K562 (cell line): ENCODE data around the gene SPATA31C2. TPM values are rescaled to one million over a fixed set of nuclear protein-coding genes. Genes with fewer than 3 reads are reported as not detected.

Experiments
- ATAC-seq: fragments of 200-7000 bp; cut with Tn5 transposase; 3 replicates; pipeline ENCODE4 v1.9.1; 2020; ENCODE audit warnings: moderate library complexity
- BruUV-seq: library from RNA; stranded (reverse); fragments of 400-500 nt; replicated peaks from 2 replicates; lab custom pipeline; 2021; lab: Mats Ljungman, UMichigan
- CTCF ChIA-PET: fragments of 300-600 bp; formaldehyde crosslinking; extraction: SDS; loops from one replicate; lab custom pipeline; 2021; ENCODE audit warnings: low intra/inter-chr PET ratio; lab: Yijun Ruan, JAX
- POLR2A ChIA-PET: fragments of 300-600, 350-650 bp; sonication (Branson Sonifier 250); formaldehyde crosslinking; extraction: SDS; loops from one replicate; lab custom pipeline; 2021; ENCODE audit warnings: antibody characterized with exemption, inconsistent platforms; lab: Yijun Ruan, JAX
- DNase-seq, 4 experiments: peaks; one replicate each; pipeline versions ENCODE4 v3.0.0 to v3.0.0-alpha.2; 2011 to 2018; ENCODE audit warnings: low spot score in 3 of 4, mixed read lengths in 3 of 4; ENCODE audit errors: extremely low read depth in 1 of 4
- FAIRE-seq: peaks from 2 replicates; lab custom pipeline; 2011; peaks lifted over from hg19 to GRCh38; lab: Jason Lieb, UNC
- H2AFZ ChIP-seq: 2 replicates; pipeline ENCODE4 v1.6.0; 2011; ENCODE audit warnings: low read depth, low read length, control low read depth, inconsistent platforms
- H3K27ac ChIP-seq: fragments of 200-600 bp; 3 replicates; pipeline ENCODE4 v1.8.0; 2011; ENCODE audit warnings: low read depth, mild to moderate bottlenecking, control low read depth, inconsistent platforms, low read length, moderate library complexity, mixed read lengths; ENCODE audit errors: extremely low read depth
- H3K27me3 ChIP-seq, 2 experiments: fragments of 300-600 bp in 1 of 2; 2 replicates in 1 of 2; 3 replicates in 1 of 2; pipeline versions ENCODE4 v1.6.0 to v1.8.0; 2011; ENCODE audit warnings: inconsistent platforms in 2 of 2, low read length in 2 of 2, mild to moderate bottlenecking in 1 of 2, mixed read lengths in 1 of 2, moderate library complexity in 1 of 2; ENCODE audit not compliant: control insufficient read depth in 2 of 2, insufficient read depth in 2 of 2
- H3K36me3 ChIP-seq: fragments of 300-600 bp; 3 replicates; pipeline ENCODE4 v1.8.0; 2011; ENCODE audit warnings: mild to moderate bottlenecking, low read length, inconsistent platforms; ENCODE audit not compliant: control insufficient read depth, insufficient read depth
- H3K4me1 ChIP-seq, 2 experiments: fragments of 200-600 bp in 1 of 2; replicated peaks in 1 of 2; 2 replicates in 1 of 2; 3 replicates in 1 of 2; pipeline versions ENCODE4 v1.5.1 to v1.8.0; 2011; ENCODE audit warnings: inconsistent platforms in 2 of 2, low read length in 2 of 2, mild to moderate bottlenecking in 1 of 2, mixed read lengths in 1 of 2, moderate library complexity in 1 of 2; ENCODE audit not compliant: control insufficient read depth in 2 of 2, insufficient read depth in 2 of 2
- H3K4me2 ChIP-seq: 2 replicates; pipeline ENCODE4 v1.6.1; 2011; ENCODE audit warnings: low read length, control low read depth, inconsistent platforms, mixed read lengths; ENCODE audit not compliant: insufficient read depth
- H3K4me3 ChIP-seq: fragments of 200-600 bp; sonication (generic), shearing (Covaris generic); 2 replicates; pipeline ENCODE4 v1.5.1; 2016; ENCODE audit warnings: control low read depth, inconsistent platforms
- H3K79me2 ChIP-seq: fragments of 200-600 bp; 3 replicates; pipeline ENCODE4 v1.8.0; 2011; ENCODE audit warnings: low read length, inconsistent platforms; ENCODE audit not compliant: control insufficient read depth, insufficient read depth
- H3K9ac ChIP-seq, 2 experiments: 2 replicates each; pipeline versions ENCODE4 v1.6.0 to v1.6.1; 2011; ENCODE audit warnings: low read depth in 2 of 2, low read length in 2 of 2, control low read depth in 1 of 2, inconsistent platforms in 1 of 2, mild to moderate bottlenecking in 1 of 2, mixed read lengths in 1 of 2; ENCODE audit not compliant: insufficient read depth in 1 of 2
- H3K9me1 ChIP-seq: one replicate; pipeline ENCODE4 v1.6.0; 2011; ENCODE audit warnings: inconsistent platforms, mild to moderate bottlenecking, low read length, moderate library complexity; ENCODE audit not compliant: control insufficient read depth, insufficient read depth
- H3K9me3 ChIP-seq: replicated peaks from 2 replicates; pipeline ENCODE4 v1.5.1; 2011; ENCODE audit warnings: low read depth, low read length, inconsistent platforms; ENCODE audit not compliant: control insufficient read depth, insufficient read depth
- H4K20me1 ChIP-seq: replicated peaks from 2 replicates; pipeline ENCODE4 v1.6.1; 2011; ENCODE audit warnings: low read length, inconsistent platforms, mixed read lengths; ENCODE audit not compliant: control insufficient read depth, insufficient read depth
- FUS ChIP-seq: fragments of 200-400 bp; formaldehyde crosslinking; optimal IDR thresholded peaks from 2 replicates; pipeline ENCODE3; 2017; ENCODE audit warnings: low read depth, low read length
- HNRNPLL ChIP-seq: fragments of 200-400 bp; formaldehyde crosslinking; IDR thresholded peaks from 2 replicates; pipeline ENCODE4 v1.6.1; 2017; ENCODE audit warnings: low read length, low read depth, mild to moderate bottlenecking; ENCODE audit not compliant: poor library complexity, severe bottlenecking
- MED1 ChIP-seq: sonication (generic); formaldehyde crosslinking; IDR thresholded peaks from 2 replicates; pipeline ENCODE4 v1.8.1; 2023; ENCODE audit warnings: missing genetic modification reagents, borderline replicate concordance
- NFIC ChIP-seq: fragments of 450-650 bp; IDR thresholded peaks from 2 replicates; pipeline ENCODE4 v1.6.1; 2017; ENCODE audit warnings: mild to moderate bottlenecking, inconsistent platforms
- PHF20 ChIP-seq: fragments of 450-650 bp; IDR thresholded peaks from 2 replicates; pipeline ENCODE4 v1.6.1; 2018; ENCODE audit not compliant: partially characterized antibody
- RFX7 ChIP-seq: fragments of 250-450 bp; sonication (Bioruptor Pico); IDR thresholded peaks from 2 replicates; pipeline ENCODE4 v1.5.1; 2021; ENCODE audit warnings: mild to moderate bottlenecking
- ZNF146 ChIP-seq: IDR thresholded peaks from one replicate; pipeline ENCODE4 v1.6.1; 2018; ENCODE audit warnings: missing compliant biosample characterization; ENCODE audit not compliant: unreplicated experiment
- ZNF277 ChIP-seq: fragments of 250-450 bp; sonication (Bioruptor Pico); IDR thresholded peaks from 2 replicates; pipeline ENCODE4 v1.8.0; 2022; ENCODE audit warnings: inconsistent platforms, mild to moderate bottlenecking, moderate library complexity, borderline replicate concordance
- ZNF280A ChIP-seq: fragments of 450-650 bp; IDR thresholded peaks from 2 replicates; pipeline ENCODE4 v1.6.1; 2018; ENCODE audit warnings: mild to moderate bottlenecking, low read depth; ENCODE audit not compliant: partially characterized antibody
- ZNF316 ChIP-seq: fragments of 450-650 bp; IDR thresholded peaks from 2 replicates; pipeline ENCODE4 v1.6.1; 2016
- WGBS: fragments of 100-300 bp; shearing (Covaris generic); methylation state at CpG from one replicate; pipeline ENCODE4 v1.1.6; 2016; ENCODE audit warnings: low coverage, mixed read lengths; ENCODE audit not compliant: insufficient coverage; ENCODE audit errors: missing lambda C conversion rate; 5-methylcytosine and 5-hydroxymethylcytosine counted together
- in situ Hi-C: fragments of 300-500 bp; cut with MboI; formaldehyde crosslinking; loops from 4 replicates; pipeline ENCODE4 v1.15.0; 2018; ENCODE audit warnings: inconsistent platforms, mixed read lengths
- intact Hi-C: fragments of 100-400 bp; cut with micrococcal nuclease; formaldehyde crosslinking; loops from 2 replicates; pipeline ENCODE4 v1.14.2; 2022
- polyA plus RNA-seq, 8 experiments: library from polyadenylated mRNA; depleted of rRNA in 4 of 8; stranded (reverse) in 5 of 8; unstranded in 3 of 8; fragments of >200 nt; fragmentation: Nextera tagmentation in 2 of 8; fragmentation: Illumina TruSeq in 1 of 8; extraction: Ambion mirVana in 2 of 8; extraction: Trizol in 1 of 8; gene quantifications; 2 replicates each; pipeline versions ENCODE4 v1.2.1 to v1.2.3, GENCODE V29; 2011 to 2014; ENCODE audit warnings: inconsistent platforms in 1 of 8, missing spikeins in 1 of 8
- total RNA-seq, 7 experiments: library from RNA; depleted of rRNA in 6 of 7; stranded (reverse); fragments of >200 nt in 6 of 7; fragmentation: Illumina TruSeq in 2 of 7; extraction: Trizol in 2 of 7; gene quantifications; 2 replicates each; pipeline versions ENCODE4 v1.2.1 to v1.2.3, GENCODE V29; 2011 to 2021; ENCODE audit warnings: low replicate concordance in 1 of 7

The SPATA31C2 gene
- total and polyA plus RNA-seq, 9 of the 15 experiments (the other 6 are each of a cell fraction or from before 2014, with no cell fraction given), result 0.04 to 0.27 (median 0.16) TPM

GRCh38 chr9:88186495-88187110 lies 48.3 kb upstream of the SPATA31C2 start:
- Histone ChIP-seq H3K79me2 (no peaks in the 10 kb centered on the region), H2AFZ (no peak overlapping the region), H3K4me3 (no peak overlapping the region), H3K36me3 (no peaks in the 10 kb centered on the region), H3K27ac (no peak overlapping the region), H3K9me3 (no peaks in the 10 kb centered on the region), H3K4me2 (no peak overlapping the region), H3K9ac (no peak overlapping the region), H3K27me3 (no peaks in the 10 kb centered on the region), H4K20me1 (no peaks in the 10 kb centered on the region), H3K4me1 (no peaks in the 10 kb centered on the region), H3K9me1 (no peaks in the 10 kb centered on the region)
- FAIRE-seq (no peak), ATAC-seq (no peak), DNase-seq (no peak)
- BruUV-seq, result no TSS peak
- in situ Hi-C loops, result no loop called here
- POLR2A ChIA-PET, result no interaction called here
- WGBS, result 0% methylated on average over 3 of the region's 3 CpGs
- intact Hi-C loops, result no loop called here
- CTCF ChIA-PET, result no interaction called here
- no peak for TF ChIP-seq HNRNPLL
- TF ChIP-seq ZNF316, result 0 out of 2 replicates have a peak, but pooled peaks have one; percentile 17
- TF ChIP-seq MED1 (CRISPR knock-in tag), result no peak
- no peak for TF ChIP-seq ZNF146 (CRISPR knock-in tag)

GRCh38 chr9:88184976-88185375 lies 46.7 kb upstream of the SPATA31C2 start:
- Histone ChIP-seq H3K27ac (no peak overlapping the region), H3K9me1 (no peaks in the 10 kb centered on the region), H3K9ac (no peak overlapping the region), H3K79me2 (no peaks in the 10 kb centered on the region), H3K4me3 (no peak overlapping the region), H2AFZ (no peak overlapping the region), H3K27me3 (peaks cover 2 to 6% of the 10 kb centered on the region in 2 experiments; a peak in 2 of 5 replicates), H3K4me2 (no peak overlapping the region), H4K20me1 (no peaks in the 10 kb centered on the region), H3K4me1 (no peaks in the 10 kb centered on the region), H3K9me3 (no peaks in the 10 kb centered on the region), H3K36me3 (no peaks in the 10 kb centered on the region)
- POLR2A ChIA-PET, result interaction anchor here (0.6 kb wide), 1 partner anchor 211 kb away, joined by 3 read pairs; no protein-coding TSS in a partner anchor
- CTCF ChIA-PET, result no interaction called here
- in situ Hi-C loops (no loop called here), intact Hi-C loops (no loop called here)
- 0% methylated on average over 2 of the region's 2 CpGs for WGBS
- no TSS peak for BruUV-seq
- FAIRE-seq (no peak), ATAC-seq (no peak), DNase-seq (no peak)
- TF ChIP-seq ZNF277 (no peak), NFIC (peak; percentile 55), FUS (no peak), ZNF280A (no peak), PHF20 (no peak), RFX7 (CRISPR knock-in tag) (no peak)
